Measurements from ENCODE around the gene CYP3A4. TPM values are rescaled to one million over a fixed set of nuclear protein-coding genes. Genes with fewer than 3 reads are reported as not detected.
A peak's percentile ranks its signal among the peaks of the same experiment; 100 is the strongest.

Gene CYP3A4
- total and polyA plus RNA-seq, 9 of the 15 experiments (the other 6 are each of a cell fraction or from before 2014, with no cell fraction given) = 0.07 to 0.08 TPM; not detected in 7

DNA sequence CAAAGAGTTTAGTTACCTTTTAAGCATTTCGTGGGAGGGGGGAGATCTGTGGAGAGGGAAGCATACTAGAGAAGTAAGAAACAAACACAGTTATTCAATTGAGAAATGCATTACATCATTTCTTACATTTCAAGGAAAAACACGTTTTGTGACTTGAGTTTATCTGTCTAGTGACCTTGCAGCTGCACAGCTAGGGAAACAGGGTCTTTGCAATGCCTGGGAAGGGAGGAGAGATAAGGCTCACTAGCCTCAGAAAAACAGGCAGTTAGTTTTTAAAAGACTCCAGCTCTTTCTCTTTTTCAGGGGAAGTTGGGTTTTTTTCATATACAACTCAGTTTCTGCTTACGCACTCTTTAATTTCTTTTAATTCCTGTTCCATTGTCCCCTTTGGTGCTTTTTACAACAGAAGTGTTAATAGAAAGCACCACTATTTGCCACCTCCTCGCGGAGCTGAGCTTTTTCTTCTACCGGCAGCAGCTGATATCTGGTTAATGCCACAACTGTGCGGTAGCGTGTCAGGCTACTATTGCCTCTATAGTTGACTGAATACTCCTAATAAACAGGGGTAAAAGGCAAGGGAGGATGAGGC is 49.4 kb upstream of the CYP3A4 start (continued):
- TF ChIP-seq, protein P1, sequence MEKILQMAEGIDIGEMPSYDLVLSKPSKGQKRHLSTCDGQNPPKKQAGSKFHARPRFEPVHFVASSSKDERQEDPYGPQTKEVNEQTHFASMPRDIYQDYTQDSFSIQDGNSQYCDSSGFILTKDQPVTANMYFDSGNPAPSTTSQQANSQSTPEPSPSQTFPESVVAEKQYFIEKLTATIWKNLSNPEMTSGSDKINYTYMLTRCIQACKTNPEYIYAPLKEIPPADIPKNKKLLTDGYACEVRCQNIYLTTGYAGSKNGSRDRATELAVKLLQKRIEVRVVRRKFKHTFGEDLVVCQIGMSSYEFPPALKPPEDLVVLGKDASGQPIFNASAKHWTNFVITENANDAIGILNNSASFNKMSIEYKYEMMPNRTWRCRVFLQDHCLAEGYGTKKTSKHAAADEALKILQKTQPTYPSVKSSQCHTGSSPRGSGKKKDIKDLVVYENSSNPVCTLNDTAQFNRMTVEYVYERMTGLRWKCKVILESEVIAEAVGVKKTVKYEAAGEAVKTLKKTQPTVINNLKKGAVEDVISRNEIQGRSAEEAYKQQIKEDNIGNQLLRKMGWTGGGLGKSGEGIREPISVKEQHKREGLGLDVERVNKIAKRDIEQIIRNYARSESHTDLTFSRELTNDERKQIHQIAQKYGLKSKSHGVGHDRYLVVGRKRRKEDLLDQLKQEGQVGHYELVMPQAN (IDR thresholded peaks at IDR 0.05; ENCODE audit: borderline replicate concordance) = no peak
- peak; percentile 35; the same call in 1 of the 2 replicates for TF ChIP-seq GABPA (tag; conservative IDR thresholded peaks at IDR 0.05; ENCODE audit: low read depth)
- TF ChIP-seq ILK (tag; IDR thresholded peaks at IDR 0.05; ENCODE audit: borderline replicate concordance, low read depth) = no peak; the same call in 1 of the 2 replicates
- no peak for TF ChIP-seq ZC3H11A (IDR thresholded peaks at IDR 0.05; ENCODE audit: low read depth, low read length)
- no peak for TF ChIP-seq MEF2D (tag; conservative IDR thresholded peaks at IDR 0.05; ENCODE audit: low read depth)
- peak; percentile 96 for TF ChIP-seq KLF16 (IDR thresholded peaks at IDR 0.05)
- no peak for TF ChIP-seq KAT2B (IDR thresholded peaks at IDR 0.05; ENCODE audit: low read depth, low read length)
- TF ChIP-seq NR2C1 (IDR thresholded peaks at IDR 0.05) = peak; percentile 63
- TF ChIP-seq NR2C1 (tag; IDR thresholded peaks at IDR 0.05) = peak; percentile 80
- TF ChIP-seq MCM2 (IDR thresholded peaks at IDR 0.05; ENCODE audit: low read depth) = no peak
- TF ChIP-seq, protein P2, sequence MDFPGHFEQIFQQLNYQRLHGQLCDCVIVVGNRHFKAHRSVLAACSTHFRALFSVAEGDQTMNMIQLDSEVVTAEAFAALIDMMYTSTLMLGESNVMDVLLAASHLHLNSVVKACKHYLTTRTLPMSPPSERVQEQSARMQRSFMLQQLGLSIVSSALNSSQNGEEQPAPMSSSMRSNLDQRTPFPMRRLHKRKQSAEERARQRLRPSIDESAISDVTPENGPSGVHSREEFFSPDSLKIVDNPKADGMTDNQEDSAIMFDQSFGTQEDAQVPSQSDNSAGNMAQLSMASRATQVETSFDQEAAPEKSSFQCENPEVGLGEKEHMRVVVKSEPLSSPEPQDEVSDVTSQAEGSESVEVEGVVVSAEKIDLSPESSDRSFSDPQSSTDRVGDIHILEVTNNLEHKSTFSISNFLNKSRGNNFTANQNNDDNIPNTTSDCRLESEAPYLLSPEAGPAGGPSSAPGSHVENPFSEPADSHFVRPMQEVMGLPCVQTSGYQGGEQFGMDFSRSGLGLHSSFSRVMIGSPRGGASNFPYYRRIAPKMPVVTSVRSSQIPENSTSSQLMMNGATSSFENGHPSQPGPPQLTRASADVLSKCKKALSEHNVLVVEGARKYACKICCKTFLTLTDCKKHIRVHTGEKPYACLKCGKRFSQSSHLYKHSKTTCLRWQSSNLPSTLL (IDR thresholded peaks at IDR 0.05) = no peak
- TF ChIP-seq TEAD1 (CRISPR knock-in tag; IDR thresholded peaks at IDR 0.05) = peak in 1 of 2 experiments; percentile 48; a peak in 2 of 4 replicates
- TF ChIP-seq, protein P3, sequence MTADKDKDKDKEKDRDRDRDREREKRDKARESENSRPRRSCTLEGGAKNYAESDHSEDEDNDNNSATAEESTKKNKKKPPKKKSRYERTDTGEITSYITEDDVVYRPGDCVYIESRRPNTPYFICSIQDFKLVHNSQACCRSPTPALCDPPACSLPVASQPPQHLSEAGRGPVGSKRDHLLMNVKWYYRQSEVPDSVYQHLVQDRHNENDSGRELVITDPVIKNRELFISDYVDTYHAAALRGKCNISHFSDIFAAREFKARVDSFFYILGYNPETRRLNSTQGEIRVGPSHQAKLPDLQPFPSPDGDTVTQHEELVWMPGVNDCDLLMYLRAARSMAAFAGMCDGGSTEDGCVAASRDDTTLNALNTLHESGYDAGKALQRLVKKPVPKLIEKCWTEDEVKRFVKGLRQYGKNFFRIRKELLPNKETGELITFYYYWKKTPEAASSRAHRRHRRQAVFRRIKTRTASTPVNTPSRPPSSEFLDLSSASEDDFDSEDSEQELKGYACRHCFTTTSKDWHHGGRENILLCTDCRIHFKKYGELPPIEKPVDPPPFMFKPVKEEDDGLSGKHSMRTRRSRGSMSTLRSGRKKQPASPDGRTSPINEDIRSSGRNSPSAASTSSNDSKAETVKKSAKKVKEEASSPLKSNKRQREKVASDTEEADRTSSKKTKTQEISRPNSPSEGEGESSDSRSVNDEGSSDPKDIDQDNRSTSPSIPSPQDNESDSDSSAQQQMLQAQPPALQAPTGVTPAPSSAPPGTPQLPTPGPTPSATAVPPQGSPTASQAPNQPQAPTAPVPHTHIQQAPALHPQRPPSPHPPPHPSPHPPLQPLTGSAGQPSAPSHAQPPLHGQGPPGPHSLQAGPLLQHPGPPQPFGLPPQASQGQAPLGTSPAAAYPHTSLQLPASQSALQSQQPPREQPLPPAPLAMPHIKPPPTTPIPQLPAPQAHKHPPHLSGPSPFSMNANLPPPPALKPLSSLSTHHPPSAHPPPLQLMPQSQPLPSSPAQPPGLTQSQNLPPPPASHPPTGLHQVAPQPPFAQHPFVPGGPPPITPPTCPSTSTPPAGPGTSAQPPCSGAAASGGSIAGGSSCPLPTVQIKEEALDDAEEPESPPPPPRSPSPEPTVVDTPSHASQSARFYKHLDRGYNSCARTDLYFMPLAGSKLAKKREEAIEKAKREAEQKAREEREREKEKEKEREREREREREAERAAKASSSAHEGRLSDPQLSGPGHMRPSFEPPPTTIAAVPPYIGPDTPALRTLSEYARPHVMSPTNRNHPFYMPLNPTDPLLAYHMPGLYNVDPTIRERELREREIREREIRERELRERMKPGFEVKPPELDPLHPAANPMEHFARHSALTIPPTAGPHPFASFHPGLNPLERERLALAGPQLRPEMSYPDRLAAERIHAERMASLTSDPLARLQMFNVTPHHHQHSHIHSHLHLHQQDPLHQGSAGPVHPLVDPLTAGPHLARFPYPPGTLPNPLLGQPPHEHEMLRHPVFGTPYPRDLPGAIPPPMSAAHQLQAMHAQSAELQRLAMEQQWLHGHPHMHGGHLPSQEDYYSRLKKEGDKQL (CRISPR knock-in tag; IDR thresholded peaks at IDR 0.05; ENCODE audit: borderline replicate concordance) = no peak
- TF ChIP-seq PHF21A (IDR thresholded peaks at IDR 0.05; ENCODE audit: borderline replicate concordance, low read depth) = no peak
- peak; percentile 97 for TF ChIP-seq TAL1 (IDR thresholded peaks at IDR 0.05)
- no peak; a peak in 1 of 4 replicates for TF ChIP-seq ETV6 (IDR thresholded peaks at IDR 0.05; ENCODE audit: borderline replicate concordance in 1 of 2, low read depth in 2 of 2, low read length in 1 of 2)
- no peak for TF ChIP-seq ETV6 (CRISPR knock-in tag; IDR thresholded peaks at IDR 0.05; ENCODE audit: borderline replicate concordance)
- TF ChIP-seq HDAC6 (IDR thresholded peaks at IDR 0.05; ENCODE audit: low read depth, low read length) = no peak
- no peak for TF ChIP-seq NR1H2 (CRISPR knock-in tag; IDR thresholded peaks at IDR 0.05)
- TF ChIP-seq NCOR1 (IDR thresholded peaks at IDR 0.05) = peak; percentile 98

Measured in K562 (cell line).